T-cell (primary cell): ENCODE measurements around the gene BPIFB6. TPM values are rescaled to one million over a fixed set of nuclear protein-coding genes. Genes with fewer than 3 reads are reported as not detected.

Experiments used
- ATAC-seq, 4 experiments: fragments of 200-7000 bp in 3 of 4; fragments of 150-1000 bp in 1 of 4; cut with Tn5 transposase; replicated peaks in 1 of 4; 1 replicate in 3 of 4; 2 replicates in 1 of 4; pipeline ENCODE4 v1.10.0; 2021; ENCODE audit warnings: moderate library complexity in 3 of 4, mild to moderate bottlenecking in 2 of 4, moderate number of reproducible peaks in 1 of 4
- CTCF ChIA-PET, 2 donors: fragments of 300-600 bp; sonication (Branson Sonifier 250); formaldehyde crosslinking; loops; one replicate each; lab custom pipeline; 2022; ENCODE audit warnings: antibody characterized with exemption in 2 of 2; lab: Charles Lee
- POLR2A ChIA-PET, 2 donors: fragments of 300-600 bp; sonication (Branson Sonifier 250); formaldehyde crosslinking; loops; one replicate each; lab custom pipeline; 2022; ENCODE audit warnings: antibody characterized with exemption in 2 of 2; lab: Charles Lee
- DNase-seq, 35 experiments: peaks; one replicate each; pipeline versions ENCODE4 v3.0.0 to v3.0.0-alpha.2; 2013 to 2023
- H3K27ac ChIP-seq: one replicate; pipeline ENCODE4 v1.5.1; 2013; ENCODE audit warnings: low read length
- H3K27me3 ChIP-seq, 2 experiments: replicated peaks in 1 of 2; 1 replicate in 1 of 2; 2 replicates in 1 of 2; pipeline versions ENCODE4 v1.6.1 to v1.7.0; 2013; ENCODE audit warnings: low read length in 1 of 2, mixed read lengths in 1 of 2; ENCODE audit not compliant: control insufficient read depth in 2 of 2, insufficient read depth in 2 of 2; ENCODE audit errors: extremely low read depth in 1 of 2
- H3K36me3 ChIP-seq, 2 donors: 1 replicate in 1 of 2; 2 replicates in 1 of 2; pipeline versions ENCODE4 v1.6.1 to v1.7.0; 2013; ENCODE audit warnings: low read length in 1 of 2; ENCODE audit not compliant: control insufficient read depth in 2 of 2, insufficient read depth in 1 of 2; ENCODE audit errors: extremely low read depth in 1 of 2
- H3K4me1 ChIP-seq, 2 experiments: 1 replicate in 1 of 2; 2 replicates in 1 of 2; pipeline versions ENCODE4 v1.6.1 to v1.7.0; 2013; ENCODE audit warnings: low read length in 2 of 2, mixed read lengths in 1 of 2; ENCODE audit not compliant: insufficient read depth in 2 of 2, control insufficient read depth in 1 of 2; ENCODE audit errors: extremely low read depth in 1 of 2
- H3K4me3 ChIP-seq, 2 donors: 1 replicate in 1 of 2; 2 replicates in 1 of 2; pipeline versions ENCODE4 v1.5.1 to v1.7.0; 2013; ENCODE audit warnings: mild to moderate bottlenecking in 2 of 2, low read length in 1 of 2, moderate library complexity in 1 of 2; ENCODE audit not compliant: control insufficient read depth in 1 of 2; ENCODE audit errors: extremely low read depth in 1 of 2
- H3K9me3 ChIP-seq: 2 replicates; pipeline ENCODE4 v1.7.0; 2013
- H3K27ac Mint-ChIP-seq, 2 donors: one replicate each; pipeline ENCODE4 v1.8.0; 2020 to 2021; ENCODE audit warnings: mild to moderate bottlenecking in 2 of 2, mixed read lengths in 2 of 2
- H3K27me3 Mint-ChIP-seq, 2 donors: one replicate each; pipeline ENCODE4 v1.8.0; 2021 to 2022; ENCODE audit warnings: mixed read lengths in 2 of 2
- H3K36me3 Mint-ChIP-seq: one replicate; pipeline ENCODE4 v1.8.0; 2021; ENCODE audit warnings: mixed read lengths
- H3K4me1 Mint-ChIP-seq, 3 donors: one replicate each; pipeline ENCODE4 v1.8.0; 2020 to 2022; ENCODE audit warnings: mixed read lengths in 3 of 3, mild to moderate bottlenecking in 1 of 3
- H3K4me3 Mint-ChIP-seq, 3 donors: one replicate each; pipeline ENCODE4 v1.8.0; 2020 to 2022; ENCODE audit warnings: mild to moderate bottlenecking in 3 of 3, mixed read lengths in 3 of 3, moderate library complexity in 3 of 3
- H3K9me3 Mint-ChIP-seq, 3 donors: one replicate each; pipeline ENCODE4 v1.8.0; 2020 to 2022; ENCODE audit warnings: mixed read lengths in 3 of 3
- WGBS: methylation state at CpG from one replicate; pipeline ENCODE4 v1.1.5; 2013; ENCODE audit warnings: missing lambda C conversion rate; ENCODE audit not compliant: insufficient coverage; 5-methylcytosine and 5-hydroxymethylcytosine counted together
- total RNA-seq, 35 experiments: library from RNA in 6 of 35; stranded (reverse) in 6 of 35; fragments of 120-200 nt in 1 of 35; gene quantifications; one replicate each; pipeline versions ENCODE4 v1.2.1 to v1.2.4 and lab custom pipeline; 2013 to 2026

Gene BPIFB6
- total RNA-seq, 5 donors from 2014 or later (not counting 1 experiment from before 2014, with no cell fraction given) = not detected

GRCh38 chr20:33071198-33071597 is 39.8 kb downstream of the BPIFB6 start:
- H3K4me1 ChIP-seq = peaks cover 0 to 3% of the 10 kb centered on the region in 2 experiments
- Mint-ChIP-seq H3K36me3 (no peaks in the 10 kb centered on the region), H3K27me3 (no peaks in the 10 kb centered on the region), H3K4me3 (no peak overlapping the region), H3K27ac (no peak overlapping the region), H3K4me1 (peaks cover 6 to 42% (median 9%) of the 10 kb centered on the region in 3 donors), H3K9me3 (no peaks in the 10 kb centered on the region)
- no peaks in the 10 kb centered on the region for H3K27me3 ChIP-seq
- DNase-seq (no peak), ATAC-seq (no peak)
- CTCF ChIA-PET = interaction anchor here in 1 of 2 donors (0.6 kb wide), 2 partner anchors 168 to 624 kb away, joined by 3 read pairs; no protein-coding TSS in a partner anchor
- no peak overlapping the region for H3K4me3 ChIP-seq
- WGBS = no CpG with 5 or more reads among the region's 5 CpGs
- H3K9me3 ChIP-seq = no peaks in the 10 kb centered on the region
- no peak overlapping the region for H3K27ac ChIP-seq
- POLR2A ChIA-PET = no interaction called here
- no peaks in the 10 kb centered on the region for H3K36me3 ChIP-seq

- Histone ChIP-seq H3K27me3 (peaks cover 0 to 5% of the 10 kb centered on the region in 2 experiments), H3K36me3 (no peaks in the 10 kb centered on the region), H3K9me3 (no peaks in the 10 kb centered on the region), H3K4me1 (peaks cover 0 to 6% of the 10 kb centered on the region in 2 experiments), H3K27ac (no peak overlapping the region), H3K4me3 (no peak overlapping the region)
- peaks cover 6 to 38% (median 12%) of the 10 kb centered on the region in 3 donors for H3K4me1 Mint-ChIP-seq
- WGBS = 100% methylated on average over 2 of the region's 4 CpGs
- ATAC-seq (no peak), DNase-seq (no peak)
- no peak overlapping the region for H3K27ac Mint-ChIP-seq
- ChIA-PET POLR2A (no interaction called here), CTCF (no interaction called here)
- no peak overlapping the region for H3K4me3 Mint-ChIP-seq
- no peaks in the 10 kb centered on the region for H3K36me3 Mint-ChIP-seq
- no peaks in the 10 kb centered on the region for H3K9me3 Mint-ChIP-seq
- H3K27me3 Mint-ChIP-seq = no peaks in the 10 kb centered on the region
These were observed 40.9 kb downstream of the BPIFB6 start for GRCh38 chr20:33072362-33072761.

- Mint-ChIP-seq H3K4me1 (peaks cover 5 to 33% (median 11%) of the 10 kb centered on the region in 3 donors), H3K9me3 (no peaks in the 10 kb centered on the region), H3K4me3 (no peak overlapping the region), H3K27me3 (no peaks in the 10 kb centered on the region), H3K27ac (no peak overlapping the region), H3K36me3 (no peaks in the 10 kb centered on the region)
- ATAC-seq = no peak
- ChIA-PET POLR2A (no interaction called here), CTCF (no interaction called here)
- 71% methylated on average over 1 of the region's 2 CpGs for WGBS
- Histone ChIP-seq H3K27me3 (peaks cover 0 to 5% of the 10 kb centered on the region in 2 experiments), H3K4me1 (peaks cover 0 to 6% of the 10 kb centered on the region in 2 experiments), H3K4me3 (no peak overlapping the region), H3K9me3 (no peaks in the 10 kb centered on the region), H3K36me3 (no peaks in the 10 kb centered on the region), H3K27ac (no peak overlapping the region)
- no peak for DNase-seq
These were observed 41.4 kb downstream of the BPIFB6 start for GRCh38 chr20:33072813-33073212.

- POLR2A ChIA-PET = no interaction called here
- peaks cover 0 to 3% of the 10 kb centered on the region in 2 experiments for H3K4me1 ChIP-seq
- H3K4me3 ChIP-seq = no peak overlapping the region
- no peaks in the 10 kb centered on the region for H3K36me3 Mint-ChIP-seq
- ATAC-seq = no peak
- 83% methylated on average over 2 of the region's 2 CpGs for WGBS
- no peaks in the 10 kb centered on the region for H3K9me3 ChIP-seq
- peaks cover 0 to 18% (median 3%) of the 10 kb centered on the region in 3 donors for H3K4me1 Mint-ChIP-seq
- DNase-seq = no peak
- H3K27me3 ChIP-seq = peaks cover 0 to 5% of the 10 kb centered on the region in 2 experiments
- no peak overlapping the region for H3K27ac Mint-ChIP-seq
- no peak overlapping the region for H3K27ac ChIP-seq
- H3K4me3 Mint-ChIP-seq = no peak overlapping the region
- no peaks in the 10 kb centered on the region for H3K36me3 ChIP-seq
- H3K9me3 Mint-ChIP-seq = no peaks in the 10 kb centered on the region
- CTCF ChIA-PET = no interaction called here
- H3K27me3 Mint-ChIP-seq = peaks cover 0 to 2% of the 10 kb centered on the region in 2 donors
These were observed 43.2 kb downstream of the BPIFB6 start for GRCh38 chr20:33074675-33075074.

- Mint-ChIP-seq H3K4me1 (peaks cover 0 to 18% (median 3%) of the 10 kb centered on the region in 3 donors), H3K9me3 (no peaks in the 10 kb centered on the region), H3K36me3 (no peaks in the 10 kb centered on the region), H3K27ac (no peak overlapping the region), H3K27me3 (peaks cover 0 to 2% of the 10 kb centered on the region in 2 donors), H3K4me3 (no peak overlapping the region)
- peaks cover 0 to 3% of the 10 kb centered on the region in 2 experiments for H3K4me1 ChIP-seq
- ChIA-PET POLR2A (no interaction called here), CTCF (no interaction called here)
- WGBS = 90% methylated on average over 5 of the region's 6 CpGs
- H3K27ac ChIP-seq = no peak overlapping the region
- no peak overlapping the region for H3K4me3 ChIP-seq
- peaks cover 0 to 5% of the 10 kb centered on the region in 2 experiments for H3K27me3 ChIP-seq
- no peaks in the 10 kb centered on the region for H3K9me3 ChIP-seq
- H3K36me3 ChIP-seq = no peaks in the 10 kb centered on the region
- DNase-seq (no peak), ATAC-seq (no peak)
These were observed 43.8 kb downstream of the BPIFB6 start for GRCh38 chr20:33075281-33075680.

GRCh38 chr20:33076662-33077372 is 45.4 kb downstream of the BPIFB6 start:
- WGBS = 76% methylated on average over 3 of the region's 6 CpGs
- peaks cover 0 to 5% of the 10 kb centered on the region in 2 experiments for H3K27me3 ChIP-seq
- no peaks in the 10 kb centered on the region for H3K9me3 ChIP-seq
- H3K4me1 Mint-ChIP-seq = peaks cover 0 to 18% (median 3%) of the 10 kb centered on the region in 3 donors
- H3K27me3 Mint-ChIP-seq = peaks cover 0 to 3% of the 10 kb centered on the region in 2 donors
- no peaks in the 10 kb centered on the region for H3K9me3 Mint-ChIP-seq
- H3K27ac Mint-ChIP-seq = no peak overlapping the region
- CTCF ChIA-PET = interaction anchor here in 1 of 2 donors (1.1 kb wide), 1 partner anchor 8 kb away, joined by 4 read pairs; no protein-coding TSS in a partner anchor
- POLR2A ChIA-PET = no interaction called here
- no peak for ATAC-seq
- no peak overlapping the region for H3K4me3 ChIP-seq
- no peak overlapping the region for H3K27ac ChIP-seq
- no peak overlapping the region for H3K4me3 Mint-ChIP-seq
- H3K36me3 Mint-ChIP-seq = no peaks in the 10 kb centered on the region
- H3K36me3 ChIP-seq = no peaks in the 10 kb centered on the region
- H3K4me1 ChIP-seq = peaks cover 0 to 3% of the 10 kb centered on the region in 2 experiments
- peak in 7 of 35 experiments; percentile 5 to 35 (median 17) for DNase-seq
